Left hindlimb (tissue), 1 donor: ENCODE data around the gene UMODL1.
"Not testable (repeated sequence)": the region's sequence is repeated elsewhere in the genome, so short reads cannot be mapped to it uniquely, and the experiment has no call there.

ENCODE experiments used
- DNase-seq: peaks from one replicate; pipeline ENCODE4 v3.0.0-alpha.2; 2018

Gene UMODL1

DNA sequence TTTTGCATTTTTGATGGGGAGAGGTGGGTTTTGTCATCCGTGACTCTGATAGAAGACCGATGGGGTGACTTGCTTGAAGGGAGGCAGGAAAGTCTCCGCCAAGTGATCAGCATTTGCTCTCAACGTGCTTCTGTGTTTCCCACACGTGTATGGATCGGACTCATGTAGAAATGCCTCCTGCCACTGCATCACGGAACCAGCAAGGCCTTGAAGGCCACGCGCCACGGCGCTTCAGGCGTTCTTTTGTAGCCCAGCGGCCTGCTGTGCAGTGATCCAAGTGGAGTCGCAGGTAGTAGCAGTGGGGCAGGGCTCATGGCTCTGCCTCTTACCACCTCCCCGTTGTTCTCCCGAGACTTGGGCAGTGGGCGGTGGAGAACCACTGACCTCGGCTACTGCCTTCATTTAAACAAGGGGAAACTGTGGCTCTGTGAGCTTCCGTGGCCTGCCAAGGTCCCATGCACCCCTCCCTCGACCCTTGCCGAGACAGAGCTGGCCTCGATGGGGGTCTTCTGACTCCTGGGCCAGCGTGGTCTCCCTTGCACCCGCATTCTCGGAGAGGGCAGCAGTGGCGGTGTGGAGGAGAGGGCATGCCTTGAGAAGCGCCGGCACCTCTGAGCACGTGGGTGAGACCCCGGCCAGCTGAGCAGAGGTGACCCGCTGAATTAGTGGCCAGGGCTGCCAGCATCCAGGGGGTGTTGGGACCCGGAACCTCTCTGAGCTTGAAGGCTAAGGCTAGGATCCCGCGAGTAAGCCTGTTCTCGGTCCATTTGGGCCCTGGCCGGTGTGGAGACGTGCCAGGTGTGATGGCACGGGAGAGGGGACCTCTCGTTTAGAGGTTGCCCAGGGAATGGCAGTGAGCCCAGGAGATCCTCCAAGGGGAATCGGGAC, 101.7 kb downstream of the UMODL1 start:
- no peak for DNase-seq

DNA sequence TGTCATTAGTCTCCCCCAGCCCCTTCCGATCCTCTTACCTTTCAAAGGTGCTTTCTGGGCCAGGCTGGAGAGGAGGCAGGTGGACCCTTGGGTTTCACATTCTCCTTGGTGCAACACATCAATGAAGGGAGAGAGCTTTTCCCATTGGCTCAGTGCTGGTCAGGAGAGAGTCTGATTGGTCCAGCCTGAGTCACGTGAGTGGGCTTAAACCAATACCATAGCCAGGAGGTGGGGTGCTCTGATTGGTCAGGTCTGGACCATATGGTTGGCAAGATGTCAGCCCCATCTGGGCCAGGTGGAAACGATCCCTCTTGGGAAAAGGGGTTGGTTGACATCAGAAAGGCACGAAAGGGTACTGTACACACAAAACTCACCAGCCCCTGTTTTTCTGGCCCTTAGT, 103.1 kb downstream of the UMODL1 start:
- no peak for DNase-seq

DNA sequence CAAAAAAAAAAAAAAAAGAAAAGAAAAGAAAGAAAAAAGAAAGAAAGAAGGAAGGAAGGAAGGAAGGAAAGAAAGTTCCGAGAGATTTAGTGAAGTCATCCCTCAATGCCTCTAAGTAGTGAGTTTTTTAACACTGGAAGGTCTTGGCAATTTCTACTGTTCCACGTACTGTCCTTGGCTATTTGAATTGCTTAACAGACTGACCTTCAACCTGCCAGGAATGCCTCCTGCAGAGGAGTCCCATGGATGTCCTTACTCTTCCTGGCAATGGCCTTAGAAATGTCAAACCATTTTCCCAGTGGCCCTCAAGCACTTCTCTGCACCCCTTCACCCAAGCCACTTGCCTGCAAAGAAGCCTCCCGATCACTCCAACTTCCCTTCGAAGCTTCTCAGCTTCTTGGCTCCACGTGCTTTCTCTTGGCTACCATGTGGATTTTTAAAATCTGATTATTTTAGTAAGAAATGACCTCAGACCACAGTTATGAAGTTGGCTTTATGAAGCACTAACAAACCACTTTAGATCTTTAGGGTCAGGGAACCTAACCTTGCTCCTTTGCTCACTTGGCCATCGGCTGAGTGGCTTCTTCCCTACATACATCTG, 104.1 kb downstream of the UMODL1 start:
- DNase-seq, result no peak

DNA sequence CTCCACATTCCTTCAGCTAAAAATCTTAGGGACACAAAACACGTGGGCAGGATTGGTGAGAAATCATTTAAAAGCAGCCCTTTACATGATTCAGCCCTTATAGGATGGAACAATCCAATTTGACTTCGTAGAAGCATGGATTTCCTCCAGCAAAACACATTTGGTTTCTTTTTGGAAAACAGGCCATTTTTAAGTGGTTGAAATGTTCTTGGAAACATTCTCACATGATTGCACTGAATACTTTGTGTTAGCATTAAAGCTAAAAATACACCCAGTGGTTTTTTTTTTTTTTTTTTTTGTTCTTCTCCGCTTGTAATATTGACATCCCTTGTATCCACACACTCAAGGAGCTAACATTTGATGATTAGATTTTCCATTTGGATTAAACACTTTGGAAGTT, 105.7 kb downstream of the UMODL1 start:
- DNase-seq, result no peak

DNA sequence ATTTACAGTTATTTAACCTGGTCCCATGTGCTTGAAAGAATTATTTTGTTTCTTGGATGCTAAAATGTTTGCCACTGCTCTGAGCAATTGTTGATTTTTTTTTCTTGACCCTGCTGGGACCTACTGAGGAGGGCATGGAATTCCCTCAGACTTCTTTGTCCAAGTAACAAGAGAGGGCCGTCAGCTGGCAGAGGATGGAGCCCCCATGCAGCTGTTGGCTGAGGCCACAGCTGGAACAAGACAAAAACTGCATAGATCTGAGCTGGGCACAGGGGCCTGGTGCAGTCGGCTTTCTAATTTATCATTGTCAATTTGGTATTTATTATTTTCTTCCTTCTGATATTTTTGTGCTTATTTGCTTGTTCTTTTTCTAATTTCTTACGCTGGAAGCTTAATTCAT, 108.2 kb downstream of the UMODL1 start:
- no peak for DNase-seq

DNA sequence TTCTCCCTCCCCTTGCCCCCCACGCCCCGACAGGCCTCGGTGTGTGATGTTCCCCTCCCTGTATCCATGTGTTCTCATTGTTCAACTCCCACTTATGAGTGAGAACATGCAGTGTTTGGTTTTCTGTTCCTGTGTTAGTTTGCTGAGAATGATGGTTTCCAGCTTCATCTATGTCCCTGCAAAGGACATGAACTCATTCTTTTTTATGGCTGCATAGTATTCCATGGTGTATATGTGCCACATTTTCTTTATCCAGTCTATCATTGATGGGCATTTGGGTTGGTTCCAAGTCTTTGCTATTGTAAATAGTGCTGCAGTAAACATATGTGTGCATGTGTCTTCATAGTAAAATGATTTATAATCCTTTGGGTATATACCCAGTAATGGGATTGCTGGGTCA, 108.9 kb downstream of the UMODL1 start:
- DNase-seq, result not testable (repeated sequence)

DNA sequence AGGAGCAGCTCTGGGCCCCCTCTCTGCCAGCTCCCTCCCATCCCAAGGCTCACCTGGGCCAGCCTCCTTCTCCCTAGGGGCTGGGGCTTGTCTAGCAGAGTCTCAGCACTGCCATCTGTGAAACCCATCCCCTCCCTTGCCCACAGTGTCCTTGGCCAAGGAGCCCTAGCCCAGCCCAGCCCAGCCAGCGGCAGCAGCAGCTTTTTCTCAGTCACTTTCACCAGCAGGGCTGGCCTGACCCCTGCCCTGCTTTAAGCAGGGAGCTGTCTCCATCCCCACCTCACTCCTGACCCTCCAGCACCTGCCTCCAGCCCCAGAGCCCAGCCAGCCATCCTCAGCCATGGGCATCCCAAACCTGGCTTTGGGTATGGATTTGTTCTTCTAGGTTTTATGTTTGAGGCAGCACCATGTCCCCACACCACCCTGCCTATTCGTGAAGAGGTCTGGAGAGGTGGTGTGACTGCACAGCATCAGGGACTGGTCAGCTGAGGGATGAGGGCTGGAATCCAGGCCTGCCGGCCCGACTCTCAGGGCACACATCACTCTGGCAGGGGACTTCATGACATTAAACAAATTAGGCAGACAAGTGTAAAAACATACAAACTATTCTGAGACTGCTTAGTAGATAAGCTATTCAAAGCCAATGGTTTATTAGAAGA, 111.7 kb downstream of the UMODL1 start:
- DNase-seq, result no peak

DNA sequence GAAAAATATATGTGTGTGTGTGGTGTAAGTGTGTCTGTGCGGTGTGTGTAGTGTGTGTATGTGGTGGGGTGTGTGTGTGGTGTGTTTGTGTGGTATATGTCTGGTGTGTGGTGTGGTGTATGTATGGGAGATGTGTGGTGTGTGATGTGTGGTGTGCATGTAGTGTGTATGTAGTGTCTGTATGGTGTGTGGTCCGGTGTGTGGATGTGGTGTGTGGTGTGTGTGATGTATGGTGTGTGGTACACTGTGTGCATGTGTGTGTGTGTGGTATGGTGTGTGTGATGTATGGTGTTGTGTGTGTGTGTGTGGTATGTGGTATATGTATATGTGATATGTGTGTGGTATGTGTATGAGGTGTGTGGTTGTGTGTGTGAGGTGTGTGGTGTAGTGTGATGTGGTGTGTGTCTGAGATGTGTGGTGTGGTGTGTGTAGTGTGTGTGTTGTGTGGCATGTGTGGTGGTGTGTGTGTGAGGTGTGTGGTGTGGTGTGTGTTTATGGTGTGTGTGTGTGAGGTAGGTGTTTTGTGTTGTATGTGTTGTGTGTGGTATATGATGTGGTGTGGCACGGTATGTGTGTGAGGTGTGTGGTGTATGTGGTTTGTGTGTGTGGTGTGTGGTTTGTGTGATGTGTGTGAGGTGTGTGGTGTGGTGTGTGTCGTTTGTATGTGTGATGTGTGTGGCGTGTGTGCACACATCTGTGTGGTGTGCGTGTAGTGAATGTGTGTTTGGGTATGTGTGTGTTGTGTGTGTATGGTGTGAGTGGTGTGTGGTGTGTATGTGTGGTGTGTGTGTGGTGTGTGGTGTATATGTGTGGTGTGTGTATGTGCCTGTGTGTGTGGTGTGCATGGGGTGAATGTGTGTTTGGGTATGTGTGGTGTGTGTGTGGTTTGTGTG, 112.5 kb downstream of the UMODL1 start:
- no peak for DNase-seq

DNA sequence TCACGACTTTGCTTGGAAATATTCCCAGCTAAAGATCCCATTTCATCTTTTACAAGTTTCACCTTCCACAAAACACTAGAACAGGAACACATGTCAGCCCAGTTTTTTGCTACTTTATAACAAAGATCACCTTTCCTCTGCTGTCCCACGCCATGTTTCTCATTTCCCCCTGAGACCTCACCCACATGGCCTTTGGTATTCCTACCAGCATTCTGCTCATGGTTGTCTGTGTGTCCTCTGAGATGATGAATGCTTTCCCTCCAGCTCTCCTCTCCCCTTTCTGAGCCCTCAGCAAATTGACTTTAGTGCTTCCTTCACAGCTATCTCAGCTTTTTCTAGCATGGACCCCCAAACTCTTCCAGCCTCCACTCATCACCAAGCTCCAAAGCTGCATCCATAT, 115.5 kb downstream of the UMODL1 start:
- DNase-seq, result no peak

DNA sequence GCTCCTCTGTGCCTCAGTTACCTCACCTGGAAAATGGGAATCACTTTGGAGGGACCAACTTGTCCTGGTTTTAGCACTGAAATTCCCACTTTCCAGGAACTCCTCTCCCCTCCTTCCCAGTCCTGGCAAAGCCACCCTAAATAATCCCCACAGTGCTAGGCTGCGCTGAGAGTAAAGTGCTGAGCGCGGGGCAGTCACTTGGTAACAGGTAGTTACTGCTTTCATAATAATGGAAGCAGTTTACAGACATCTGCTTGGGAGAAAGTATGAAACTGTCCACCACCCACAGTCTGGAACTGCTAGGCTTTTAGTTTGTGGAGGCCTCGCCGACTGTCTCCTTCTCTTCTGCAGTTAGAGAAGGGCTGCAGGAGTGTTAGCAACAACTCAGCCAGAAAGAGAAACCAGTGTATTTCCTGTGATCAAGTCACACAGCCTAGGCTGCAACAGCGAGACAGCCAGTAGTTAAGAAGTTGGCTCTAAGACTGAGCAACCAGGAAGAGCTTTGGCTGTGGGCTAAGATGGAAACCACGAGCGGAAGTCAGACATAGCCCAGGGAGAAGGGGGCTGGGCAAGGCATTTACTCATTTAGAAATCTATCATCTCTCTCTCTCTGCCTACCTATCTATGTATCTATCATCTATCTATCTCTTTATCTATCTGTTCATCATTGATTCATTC, 117.0 kb downstream of the UMODL1 start:
- no peak for DNase-seq

DNA sequence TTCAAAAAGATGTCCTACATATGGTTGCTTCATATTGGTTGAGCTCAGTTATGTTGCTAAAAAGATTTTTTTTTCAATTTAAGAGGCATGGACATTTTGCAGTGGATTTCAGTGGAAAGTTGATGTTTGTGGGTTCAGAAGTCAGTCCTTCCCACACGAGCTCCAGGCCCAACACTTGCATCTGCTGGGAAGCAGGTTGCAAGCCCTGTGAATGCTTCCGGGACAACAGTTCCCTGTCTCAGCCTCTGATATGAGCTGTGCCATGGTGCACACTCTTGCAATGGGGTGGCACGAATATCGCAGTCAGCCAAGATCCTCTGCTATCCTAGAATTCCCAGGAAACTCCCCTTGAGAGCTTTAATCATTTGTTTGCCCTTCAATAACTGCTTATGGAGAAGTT, 117.5 kb downstream of the UMODL1 start:
- no peak for DNase-seq

DNA sequence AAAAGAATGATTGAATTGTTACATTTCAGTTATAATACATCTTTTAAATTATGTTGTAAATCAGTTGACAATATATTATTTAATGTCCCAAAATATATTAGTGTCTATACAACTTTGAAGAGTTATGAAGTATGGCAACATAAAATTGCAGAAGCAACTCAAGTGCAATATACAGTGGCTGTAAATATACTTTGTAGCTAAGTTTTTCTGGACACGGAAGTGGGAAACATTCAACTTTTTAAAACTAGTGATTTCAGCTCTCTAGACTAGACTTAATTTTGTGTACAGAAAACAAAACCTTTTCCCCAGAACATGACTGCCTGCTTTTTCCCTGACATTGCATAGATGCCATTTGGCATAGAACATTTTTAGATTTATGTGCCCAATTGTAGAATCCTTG, 118.3 kb downstream of the UMODL1 start:
- no peak for DNase-seq

DNA sequence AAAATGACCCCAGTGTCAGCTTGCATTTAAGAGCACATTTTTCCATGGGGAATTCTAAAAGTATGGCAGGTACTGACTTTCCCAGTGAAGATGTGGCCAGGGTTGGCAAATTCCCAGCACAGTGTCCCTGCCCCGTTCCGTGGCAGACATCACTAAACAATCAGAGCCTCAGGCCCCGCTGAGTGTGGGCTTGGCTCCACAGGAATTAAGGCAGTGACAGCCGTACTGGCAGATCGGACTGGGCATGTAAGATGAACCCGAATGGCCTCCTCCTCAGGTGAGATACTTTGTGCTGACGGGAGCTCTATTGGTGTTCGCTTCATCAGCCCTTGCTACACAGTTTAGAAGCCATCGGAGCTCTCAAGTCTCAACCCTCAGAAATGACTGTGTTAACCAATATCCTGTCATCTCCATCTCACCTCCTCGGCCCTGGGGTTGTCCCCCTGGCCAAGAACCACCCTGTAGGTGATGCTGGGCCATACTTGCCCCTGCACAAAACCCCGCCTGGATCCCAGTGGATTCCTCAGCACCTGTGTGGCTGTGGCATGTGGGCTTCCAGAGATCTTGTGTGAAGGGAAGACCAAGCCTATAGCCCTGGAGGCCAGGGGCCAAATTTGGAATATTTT, 118.9 kb downstream of the UMODL1 start:
- DNase-seq, result no peak

DNA sequence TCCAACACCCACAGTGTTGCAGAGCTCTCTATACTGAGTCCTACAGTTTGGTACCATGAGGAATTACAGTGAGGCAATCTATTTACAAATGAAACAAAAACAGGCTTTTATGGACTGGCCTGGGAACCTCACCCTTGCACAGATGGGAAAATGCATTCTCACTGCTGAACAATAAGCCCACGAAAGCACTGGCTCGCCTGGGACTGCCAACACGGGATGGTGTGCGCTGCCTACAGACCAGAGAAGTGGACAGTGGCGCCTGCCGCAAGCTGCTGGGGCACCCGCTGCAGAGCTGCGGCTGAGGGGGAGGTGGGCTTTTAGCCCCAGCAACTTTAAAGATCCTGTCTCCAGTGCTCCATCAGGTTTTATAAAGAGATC, 119.4 kb downstream of the UMODL1 start:
- DNase-seq, result no peak

DNA sequence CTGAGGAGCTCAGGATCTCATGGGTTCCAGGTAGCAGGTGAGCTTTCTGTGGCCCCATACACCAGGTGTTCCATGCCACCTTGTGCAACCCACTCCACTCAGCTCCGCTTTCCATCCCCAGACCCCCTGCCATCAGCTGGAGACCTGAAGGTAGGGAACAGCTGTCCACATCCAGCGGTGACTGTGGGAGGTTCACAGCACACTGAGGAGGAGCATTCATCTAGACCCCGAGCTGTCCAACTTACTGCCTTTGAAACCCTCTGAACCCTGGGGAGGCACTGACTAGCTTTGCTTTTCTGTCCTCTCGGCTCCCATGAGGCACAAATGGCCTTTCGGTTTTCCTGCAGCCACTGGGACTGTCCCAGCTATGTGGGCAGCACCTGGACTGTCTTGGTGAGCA, 119.9 kb downstream of the UMODL1 start:
- no peak for DNase-seq

DNA sequence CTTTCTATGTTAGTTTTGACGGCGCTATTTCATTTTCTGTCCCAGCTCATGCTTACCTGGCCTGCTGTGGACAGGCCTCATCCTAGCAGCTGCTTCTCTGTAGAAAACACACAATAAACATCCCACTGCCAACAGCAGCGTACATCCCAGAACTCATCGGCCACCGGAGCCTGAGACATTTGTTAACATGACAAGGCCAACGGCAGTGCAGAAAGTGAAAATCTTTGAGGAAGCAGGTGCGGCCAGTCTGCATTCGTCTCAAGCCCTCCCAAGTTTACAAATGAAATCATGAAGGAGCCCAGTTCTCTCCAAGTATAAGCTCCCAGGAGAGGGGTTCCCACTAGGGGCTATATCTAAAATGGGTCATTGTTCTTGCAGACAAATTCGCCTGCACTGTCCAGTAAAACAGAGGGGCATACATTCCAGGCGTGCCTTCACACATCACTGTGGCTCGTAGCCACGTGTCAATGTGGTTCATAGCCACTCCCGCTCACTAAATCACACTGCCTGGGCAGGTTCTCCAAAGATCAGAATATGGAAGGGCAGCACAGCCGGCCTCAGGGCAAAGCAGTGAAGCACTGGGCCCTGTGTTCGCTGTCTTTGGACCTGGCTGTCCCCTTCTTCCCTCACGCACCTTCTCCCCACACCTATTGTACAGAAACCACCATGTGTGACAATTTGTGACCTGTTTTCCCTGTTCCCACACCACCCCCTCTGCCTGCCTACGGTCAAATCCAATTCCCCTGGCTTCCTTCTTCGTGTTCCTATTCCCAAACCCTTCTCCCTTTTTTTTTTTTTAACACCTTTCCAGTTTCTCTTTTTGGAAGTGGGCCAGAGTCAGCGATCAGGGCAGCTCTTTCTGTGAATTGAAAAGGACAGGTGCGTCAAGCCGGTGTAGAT, 120.8 kb downstream of the UMODL1 start:
- DNase-seq, result no peak
